Fibroblast of lung (primary cell): ENCODE data around the gene OBSCN. TPM values are rescaled to one million over a fixed set of nuclear protein-coding genes. Genes with fewer than 3 reads are reported as not detected.
A peak's percentile ranks its signal among the peaks of the same experiment; 100 is the strongest.

Source experiments
- DNase-seq, 2 donors: peaks; one replicate each; pipeline versions ENCODE4 v3.0.0 to v3.0.0-alpha.2; 2010; ENCODE audit warnings: low read depth in 2 of 2
- H2AFZ ChIP-seq: 2 replicates; pipeline ENCODE4 v1.5.1; 2012; ENCODE audit warnings: low read length, control low read depth, inconsistent platforms
- H3K27ac ChIP-seq: 2 replicates; pipeline ENCODE4 v1.5.1; 2011; ENCODE audit warnings: low read length, control low read depth; ENCODE audit not compliant: insufficient read depth
- H3K27me3 ChIP-seq: 2 replicates; pipeline ENCODE4 v1.5.1; 2011; ENCODE audit warnings: mild to moderate bottlenecking, low read length; ENCODE audit not compliant: control insufficient read depth, insufficient read depth
- H3K36me3 ChIP-seq: 2 replicates; pipeline ENCODE4 v1.5.1; 2011; ENCODE audit warnings: low read length; ENCODE audit not compliant: control insufficient read depth, insufficient read depth
- H3K4me1 ChIP-seq: 2 replicates; pipeline ENCODE4 v1.5.1; 2011; ENCODE audit warnings: low read length; ENCODE audit not compliant: control insufficient read depth, insufficient read depth; ENCODE audit errors: extremely low read depth
- H3K4me2 ChIP-seq: 2 replicates; pipeline ENCODE4 v1.5.1; 2011; ENCODE audit warnings: low read length, control low read depth; ENCODE audit not compliant: insufficient read depth; ENCODE audit errors: extremely low read depth
- H3K4me3 ChIP-seq, 4 experiments: fragments of 200-600 bp in 1 of 4; sonication (generic) in 1 of 4; replicated peaks in 1 of 4; 2 replicates each; pipeline ENCODE4 v1.5.1; 2011 to 2016; ENCODE audit warnings: low read length in 4 of 4, low read depth in 3 of 4, mild to moderate bottlenecking in 3 of 4, control low read depth in 2 of 4, inconsistent platforms in 1 of 4, mixed read lengths in 1 of 4; ENCODE audit not compliant: insufficient read depth in 1 of 4; ENCODE audit errors: control extremely low read depth in 1 of 4
- H3K79me2 ChIP-seq: 2 replicates; pipeline ENCODE4 v1.5.1; 2012; ENCODE audit warnings: mild to moderate bottlenecking, low read length, inconsistent platforms; ENCODE audit not compliant: control insufficient read depth, insufficient read depth
- H3K9ac ChIP-seq: 2 replicates; pipeline ENCODE4 v1.5.1; 2011; ENCODE audit warnings: mild to moderate bottlenecking, low read length, control low read depth; ENCODE audit not compliant: insufficient read depth
- H3K9me3 ChIP-seq: 2 replicates; pipeline ENCODE4 v1.5.1; 2012; ENCODE audit warnings: low read depth, low read length; ENCODE audit not compliant: control insufficient read depth, insufficient read depth
- H4K20me1 ChIP-seq: 2 replicates; pipeline ENCODE4 v1.5.1; 2011; ENCODE audit warnings: low read length; ENCODE audit not compliant: control insufficient read depth, insufficient read depth; ENCODE audit errors: extremely low read depth
- EZH2 ChIP-seq: IDR thresholded peaks from 2 replicates; pipeline ENCODE4 v1.5.1; 2012; ENCODE audit warnings: low read length, control low read depth, mild to moderate bottlenecking; ENCODE audit errors: missing control alignments
- polyA plus RNA-seq, 2 donors: library from polyadenylated mRNA; depleted of rRNA in 1 of 2; stranded (reverse) in 1 of 2; unstranded in 1 of 2; fragments of >200 nt; gene quantifications; 2 replicates each; pipeline ENCODE4 v1.2.1, GENCODE V29; 2011 to 2012; ENCODE audit warnings: missing spikeins in 1 of 2
- total RNA-seq: library from RNA; depleted of rRNA; stranded (reverse); fragments of >200 nt; gene quantifications from 2 replicates; pipeline ENCODE4 v1.2.1, GENCODE V29; 2014
- TF ChIP-seq, protein P1 (sequence below), 2 donors: IDR thresholded peaks in 1 of 2; conservative IDR thresholded peaks in 1 of 2; 1 replicate in 1 of 2; 2 replicates in 1 of 2; pipeline ENCODE4 v1.5.1; 2011 to 2012; ENCODE audit warnings: low read length in 2 of 2, control low read depth in 1 of 2, inconsistent platforms in 1 of 2, low read depth in 1 of 2, mild to moderate bottlenecking in 1 of 2

The OBSCN gene
- total and polyA plus RNA-seq, 2 donors (not counting 1 experiment from before 2014, with no cell fraction given) = 0.87 to 16.8 TPM

DNA sequence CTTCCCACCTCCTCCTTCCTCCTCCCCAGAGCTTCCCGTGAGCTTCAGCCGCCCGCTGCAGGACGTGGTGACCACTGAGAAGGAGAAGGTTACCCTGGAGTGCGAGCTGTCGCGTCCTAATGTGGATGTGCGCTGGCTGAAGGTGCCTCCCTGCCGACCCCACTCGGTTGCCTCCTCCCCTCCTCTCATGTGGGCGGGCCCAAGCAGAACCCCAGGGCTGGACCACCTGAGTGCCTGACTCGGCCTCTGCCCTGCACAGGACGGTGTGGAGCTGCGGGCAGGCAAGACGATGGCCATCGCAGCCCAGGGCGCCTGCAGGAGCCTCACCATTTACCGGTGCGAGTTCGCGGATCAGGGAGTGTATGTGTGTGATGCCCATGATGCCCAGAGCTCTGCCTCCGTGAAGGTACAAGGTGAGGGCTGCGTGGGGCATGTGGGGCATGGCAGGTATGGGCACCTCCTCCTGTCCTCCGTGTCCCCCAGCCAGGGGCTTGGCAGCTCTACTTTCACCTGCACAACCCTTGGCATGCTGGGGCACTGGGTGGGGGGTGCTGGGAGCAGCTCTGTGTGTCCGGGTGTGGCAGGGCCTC is 69.2 kb downstream of the OBSCN start:
- no peak for TF ChIP-seq EZH2
- TF ChIP-seq, protein P1, sequence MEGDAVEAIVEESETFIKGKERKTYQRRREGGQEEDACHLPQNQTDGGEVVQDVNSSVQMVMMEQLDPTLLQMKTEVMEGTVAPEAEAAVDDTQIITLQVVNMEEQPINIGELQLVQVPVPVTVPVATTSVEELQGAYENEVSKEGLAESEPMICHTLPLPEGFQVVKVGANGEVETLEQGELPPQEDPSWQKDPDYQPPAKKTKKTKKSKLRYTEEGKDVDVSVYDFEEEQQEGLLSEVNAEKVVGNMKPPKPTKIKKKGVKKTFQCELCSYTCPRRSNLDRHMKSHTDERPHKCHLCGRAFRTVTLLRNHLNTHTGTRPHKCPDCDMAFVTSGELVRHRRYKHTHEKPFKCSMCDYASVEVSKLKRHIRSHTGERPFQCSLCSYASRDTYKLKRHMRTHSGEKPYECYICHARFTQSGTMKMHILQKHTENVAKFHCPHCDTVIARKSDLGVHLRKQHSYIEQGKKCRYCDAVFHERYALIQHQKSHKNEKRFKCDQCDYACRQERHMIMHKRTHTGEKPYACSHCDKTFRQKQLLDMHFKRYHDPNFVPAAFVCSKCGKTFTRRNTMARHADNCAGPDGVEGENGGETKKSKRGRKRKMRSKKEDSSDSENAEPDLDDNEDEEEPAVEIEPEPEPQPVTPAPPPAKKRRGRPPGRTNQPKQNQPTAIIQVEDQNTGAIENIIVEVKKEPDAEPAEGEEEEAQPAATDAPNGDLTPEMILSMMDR (conservative IDR thresholded peaks at IDR 0.05 in 1 of 2, IDR thresholded peaks at IDR 0.05 in 1 of 2; ENCODE audit: low read depth in 1 of 2, low read length in 2 of 2) = no peak
- no peak overlapping the region for H2AFZ ChIP-seq

GRCh38 chr1:228277491-228278431 is 69.9 kb downstream of the OBSCN start:
- H3K27me3 ChIP-seq = no peaks in the 10 kb centered on the region
- no peak overlapping the region for H3K9ac ChIP-seq
- no peak overlapping the region for H3K4me2 ChIP-seq
- no peaks in the 10 kb centered on the region for H3K79me2 ChIP-seq
- H4K20me1 ChIP-seq = no peaks in the 10 kb centered on the region
- DNase-seq = no peak
- no peak overlapping the region for H3K27ac ChIP-seq
- H3K36me3 ChIP-seq = no peaks in the 10 kb centered on the region
- TF ChIP-seq, protein P1 (conservative IDR thresholded peaks at IDR 0.05 in 1 of 2, IDR thresholded peaks at IDR 0.05 in 1 of 2; ENCODE audit: low read depth in 1 of 2, low read length in 2 of 2) = no peak
- no peak for TF ChIP-seq EZH2
- no peak overlapping the region for H3K4me3 ChIP-seq
- H3K9me3 ChIP-seq = no peaks in the 10 kb centered on the region
- no peaks in the 10 kb centered on the region for H3K4me1 ChIP-seq
- no peak overlapping the region for H2AFZ ChIP-seq

More for the DNA sequence above, 69.2 kb downstream of the OBSCN start:
- Histone ChIP-seq H3K4me1 (no peaks in the 10 kb centered on the region), H3K79me2 (no peaks in the 10 kb centered on the region), H3K9me3 (no peaks in the 10 kb centered on the region), H3K27ac (no peak overlapping the region), H3K27me3 (no peaks in the 10 kb centered on the region), H3K9ac (no peak overlapping the region), H3K36me3 (no peaks in the 10 kb centered on the region), H3K4me3 (peak overlapping the region in 1 of 4 experiments; percentile 63), H3K4me2 (no peak overlapping the region), H4K20me1 (no peaks in the 10 kb centered on the region)
- DNase-seq = no peak

- TF ChIP-seq, protein P1 (conservative IDR thresholded peaks at IDR 0.05 in 1 of 2, IDR thresholded peaks at IDR 0.05 in 1 of 2; ENCODE audit: low read depth in 1 of 2, low read length in 2 of 2) = no peak
- no peak for TF ChIP-seq EZH2
- H3K36me3 ChIP-seq = no peaks in the 10 kb centered on the region
These were observed 70.6 kb downstream of the OBSCN start for GRCh38 chr1:228278432-228278941.

More at GRCh38 chr1:228278432-228278941, 70.6 kb downstream of the OBSCN start:
- Histone ChIP-seq H3K4me2 (no peak overlapping the region), H3K4me1 (no peaks in the 10 kb centered on the region), H3K27ac (no peak overlapping the region), H2AFZ (no peak overlapping the region), H3K4me3 (no peak overlapping the region), H3K9me3 (no peaks in the 10 kb centered on the region), H4K20me1 (no peaks in the 10 kb centered on the region), H3K79me2 (no peaks in the 10 kb centered on the region), H3K27me3 (no peaks in the 10 kb centered on the region), H3K9ac (no peak overlapping the region)
- DNase-seq = no peak
